AG04449 (cell line): ENCODE data around the gene TEX26.

Experiments
- CTCF ChIA-PET: fragments of 350-600 bp; formaldehyde crosslinking; extraction: SDS; loops from one replicate; lab custom pipeline; 2021; ENCODE audit warnings: antibody characterized with exemption; lab: Yijun Ruan, JAX
- POLR2A ChIA-PET: fragments of 400-600, 350-600 bp; formaldehyde crosslinking; extraction: SDS; loops from one replicate; lab custom pipeline; 2020; ENCODE audit warnings: antibody characterized with exemption, inconsistent platforms; lab: Yijun Ruan, JAX
- DNase-seq: peaks from one replicate; pipeline ENCODE4 v3.0.0-alpha.2; 2010; ENCODE audit warnings: low read depth, low spot score
- H3K4me3 ChIP-seq: 2 replicates; pipeline ENCODE4 v1.5.1; 2011; ENCODE audit warnings: low read depth, mild to moderate bottlenecking, control low read depth, low read length
- CTCF ChIP-seq: IDR thresholded peaks from one replicate; pipeline ENCODE4 v1.5.1; 2011; ENCODE audit warnings: mild to moderate bottlenecking, moderate library complexity, low read length, control low read depth, inconsistent platforms; ENCODE audit not compliant: insufficient read depth; ENCODE audit errors: missing control alignments

Gene TEX26

DNA sequence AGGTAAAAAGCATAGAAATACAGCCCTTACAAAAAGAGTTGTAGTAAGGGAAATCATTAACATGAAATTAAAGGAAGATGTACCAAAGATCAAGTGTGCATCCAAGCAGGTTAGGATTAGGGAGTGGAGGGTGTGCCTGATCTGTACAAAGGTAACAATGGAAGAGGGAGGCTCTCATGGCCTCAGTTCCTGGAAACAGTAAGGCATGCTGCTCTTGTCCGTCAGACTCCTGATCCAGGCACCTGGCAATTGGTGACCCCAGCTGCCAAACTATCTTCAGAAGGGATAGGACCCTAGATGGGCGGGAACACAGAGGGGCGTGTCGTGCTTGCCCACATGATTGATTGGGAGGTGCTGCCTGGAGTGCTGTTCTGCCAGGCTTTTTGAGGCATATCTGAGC is 4.5 kb downstream of the TEX26 start:
- POLR2A ChIA-PET = no interaction called here
- TF ChIP-seq CTCF = no peak
- H3K4me3 ChIP-seq = no peak overlapping the region
- no peak for DNase-seq
- CTCF ChIA-PET = interaction anchor here (1.8 kb wide), 1 partner anchor 71 kb away, joined by 4 read pairs; no protein-coding TSS in a partner anchor

DNA sequence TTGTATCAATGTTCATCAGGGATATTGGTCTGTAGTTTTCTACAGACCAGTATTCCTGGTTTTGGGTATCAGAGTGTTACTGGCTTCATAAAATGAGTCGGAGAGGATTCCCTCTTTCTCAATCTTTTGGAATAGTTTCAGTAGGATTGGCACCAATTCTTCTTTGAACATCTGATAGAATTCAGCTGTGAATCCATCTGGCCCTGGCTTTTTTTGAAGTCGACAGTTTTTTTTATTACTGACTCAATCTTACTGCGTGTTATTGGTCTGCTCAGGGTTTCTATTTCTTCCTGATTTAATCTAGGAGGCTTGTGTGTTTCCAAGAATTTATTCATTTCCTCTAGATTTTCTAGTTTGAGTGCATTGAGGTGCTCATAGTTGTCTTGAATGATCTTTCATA is 11.4 kb downstream of the TEX26 start:
- TF ChIP-seq CTCF = no peak
- no peak overlapping the region for H3K4me3 ChIP-seq
- CTCF ChIA-PET = interaction anchor here (0.6 kb wide), 1 partner anchor 13 kb away, joined by 3 read pairs; no protein-coding TSS in a partner anchor
- POLR2A ChIA-PET = no interaction called here
- no peak for DNase-seq

GRCh38 chr13:30957258-30957943 is 24.9 kb downstream of the TEX26 start:
- H3K4me3 ChIP-seq = no peak overlapping the region
- no peak for DNase-seq
- POLR2A ChIA-PET = no interaction called here
- no peak for TF ChIP-seq CTCF
- CTCF ChIA-PET = interaction anchor here (1.4 kb wide), 1 partner anchor 93 kb away, joined by 4 read pairs; no protein-coding TSS in a partner anchor

GRCh38 chr13:30959678-30960077 is 27.2 kb downstream of the TEX26 start:
- POLR2A ChIA-PET = no interaction called here
- CTCF ChIA-PET = interaction anchor here (0.7 to 1.8 kb wide), 2 partner anchors 19 to 39 kb away, joined by 3 to 7 read pairs; no protein-coding TSS in a partner anchor
- no peak for TF ChIP-seq CTCF

DNA sequence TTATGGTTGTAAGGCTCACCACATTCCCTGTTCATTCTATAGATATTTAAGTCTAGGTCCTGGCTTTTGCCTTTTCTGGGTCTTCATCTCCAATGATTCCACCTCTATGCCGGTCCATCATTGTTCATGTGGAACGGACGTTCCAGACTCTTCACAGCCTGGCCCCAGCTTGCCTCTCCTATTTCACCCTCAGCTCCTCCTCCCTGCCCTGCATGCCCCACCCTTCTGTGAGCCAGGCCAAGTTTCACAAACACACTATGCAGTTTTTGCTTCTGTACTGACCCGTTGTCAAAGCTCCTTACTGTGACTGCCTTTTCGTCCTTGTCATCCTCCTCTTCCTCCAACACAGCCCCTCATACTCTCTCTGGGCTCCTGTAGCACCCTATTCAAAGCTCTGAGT is 31.3 kb downstream of the TEX26 start:
- CTCF ChIA-PET = interaction anchor here (1.5 to 3.0 kb wide), 2 partner anchors 15 to 17 kb away, joined by 4 to 7 read pairs; no protein-coding TSS in a partner anchor
- H3K4me3 ChIP-seq = no peak overlapping the region
- no peak for DNase-seq
- no peak for TF ChIP-seq CTCF
- POLR2A ChIA-PET = no interaction called here

More at GRCh38 chr13:30959678-30960077, 27.2 kb downstream of the TEX26 start:
- no peak overlapping the region for H3K4me3 ChIP-seq
- DNase-seq = no peak

GRCh38 chr13:30965380-30965779 is 32.9 kb downstream of the TEX26 start:
- no peak for TF ChIP-seq CTCF
- no peak overlapping the region for H3K4me3 ChIP-seq
- POLR2A ChIA-PET = interaction anchor here (0.7 kb wide), 1 partner anchor 1277 kb away, joined by 3 read pairs; no protein-coding TSS in a partner anchor
- DNase-seq = no peak
- CTCF ChIA-PET = interaction anchor here (2.4 kb wide), 1 partner anchor 79 kb away, joined by 8 read pairs; no protein-coding TSS in a partner anchor
